GM21786 (cell line): Measurements from ENCODE around the gene TM9SF2.
"Not testable (repeated sequence)": the region's sequence is repeated elsewhere in the genome, so short reads cannot be mapped to it uniquely, and the experiment has no call there.

ENCODE experiments used
- ATAC-seq: cut with Tn5 transposase; IDR thresholded peaks from one replicate; pipeline ENCODE4 v1.9.1; 2021; ENCODE audit not compliant: unreplicated experiment

Gene TM9SF2

GRCh38 chr13:99501184-99501847 lies at the start of gene TM9SF2:
TM9SF2 (plus strand) TSS chr13:99501472; CDS start chr13:99501607, 135 bp downstream.
- ATAC-seq, result peak; percentile 43

- ATAC-seq, result no peak
Observed at GRCh38 chr13:99454518-99455183, 46.6 kb upstream of the TM9SF2 start.

GRCh38 chr13:99459099-99459850 lies 42.0 kb upstream of the TM9SF2 start:
- ATAC-seq, result no peak

GRCh38 chr13:99460802-99461201 lies 40.5 kb upstream of the TM9SF2 start:
- ATAC-seq, result not testable (repeated sequence)

- ATAC-seq, result no peak
Observed at GRCh38 chr13:99463646-99464397, 37.5 kb upstream of the TM9SF2 start.

- no peak for ATAC-seq
Observed at GRCh38 chr13:99464441-99464949, 36.8 kb upstream of the TM9SF2 start.

- ATAC-seq, result no peak
Observed at GRCh38 chr13:99465454-99465853, 35.8 kb upstream of the TM9SF2 start.

GRCh38 chr13:99467764-99468163 lies 33.5 kb upstream of the TM9SF2 start:
- ATAC-seq, result no peak

- no peak for ATAC-seq
Observed at GRCh38 chr13:99469041-99469440, 32.2 kb upstream of the TM9SF2 start.

GRCh38 chr13:99470027-99470426 lies 31.2 kb upstream of the TM9SF2 start:
- ATAC-seq, result no peak

- ATAC-seq, result no peak
Observed at GRCh38 chr13:99471221-99472121, 29.8 kb upstream of the TM9SF2 start.

- ATAC-seq, result no peak
Observed at GRCh38 chr13:99472122-99472440, 29.2 kb upstream of the TM9SF2 start.

- ATAC-seq, result no peak
Observed at GRCh38 chr13:99473515-99473914, 27.8 kb upstream of the TM9SF2 start.

- ATAC-seq, result no peak
Observed at GRCh38 chr13:99476648-99477047, 24.6 kb upstream of the TM9SF2 start.

GRCh38 chr13:99477493-99477892 lies 23.8 kb upstream of the TM9SF2 start:
- ATAC-seq, result no peak

- no peak for ATAC-seq
Observed at GRCh38 chr13:99481366-99481765, 19.9 kb upstream of the TM9SF2 start.

- ATAC-seq, result no peak
Observed at GRCh38 chr13:99484473-99484872, 16.8 kb upstream of the TM9SF2 start.

- no peak for ATAC-seq
Observed at GRCh38 chr13:99486996-99487395, 14.3 kb upstream of the TM9SF2 start.

GRCh38 chr13:99489028-99489427 lies 12.2 kb upstream of the TM9SF2 start:
- ATAC-seq, result no peak

GRCh38 chr13:99491750-99492149 lies 9.5 kb upstream of the TM9SF2 start:
- not testable (repeated sequence) for ATAC-seq
